ENCODE data around the gene LPP. TPM values are rescaled to one million over a fixed set of nuclear protein-coding genes. Genes with fewer than 3 reads are reported as not detected.

The LPP gene
- total RNA-seq, 1 donor from 2014 or later: 14.2 TPM

DNA sequence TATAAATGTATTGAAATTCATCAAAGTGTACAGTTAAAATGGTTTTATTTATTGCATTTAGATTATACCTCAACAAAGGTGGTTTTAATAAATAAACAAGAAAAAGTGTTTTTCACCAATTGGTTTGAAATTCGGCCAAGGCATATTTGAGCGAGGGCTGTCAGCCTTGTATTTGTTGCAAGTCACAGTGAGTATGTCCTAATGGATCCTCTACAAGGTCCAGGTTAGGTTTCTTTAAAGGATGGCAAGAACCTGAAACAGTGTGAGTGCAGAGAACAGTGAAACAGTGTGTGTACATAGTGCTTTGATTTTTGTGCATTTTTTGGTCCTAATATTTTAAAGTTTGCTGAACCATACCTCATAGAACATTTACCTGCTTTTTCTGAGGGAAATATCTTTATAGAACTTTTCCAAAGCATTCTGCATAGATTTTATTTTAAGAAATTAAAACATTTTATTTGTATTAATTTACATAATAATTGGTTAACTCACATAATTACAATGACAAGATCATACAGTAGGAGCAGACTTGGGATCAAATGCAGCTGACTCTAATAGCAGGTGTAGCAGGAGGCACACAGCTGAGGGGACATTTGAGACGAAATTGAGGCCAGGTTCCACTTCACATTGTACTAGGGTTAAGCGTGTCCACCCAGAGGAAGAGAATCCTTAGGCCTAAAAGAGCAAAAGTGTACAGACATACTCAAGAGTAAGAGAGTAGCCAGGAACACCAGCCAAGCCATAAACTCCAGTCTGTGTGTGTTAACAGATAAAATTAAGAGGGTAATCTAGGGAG, 589.0 kb downstream of the LPP start:
- DNase-seq (ENCODE audit: low read depth): no peak
- TF ChIP-seq, protein P1, sequence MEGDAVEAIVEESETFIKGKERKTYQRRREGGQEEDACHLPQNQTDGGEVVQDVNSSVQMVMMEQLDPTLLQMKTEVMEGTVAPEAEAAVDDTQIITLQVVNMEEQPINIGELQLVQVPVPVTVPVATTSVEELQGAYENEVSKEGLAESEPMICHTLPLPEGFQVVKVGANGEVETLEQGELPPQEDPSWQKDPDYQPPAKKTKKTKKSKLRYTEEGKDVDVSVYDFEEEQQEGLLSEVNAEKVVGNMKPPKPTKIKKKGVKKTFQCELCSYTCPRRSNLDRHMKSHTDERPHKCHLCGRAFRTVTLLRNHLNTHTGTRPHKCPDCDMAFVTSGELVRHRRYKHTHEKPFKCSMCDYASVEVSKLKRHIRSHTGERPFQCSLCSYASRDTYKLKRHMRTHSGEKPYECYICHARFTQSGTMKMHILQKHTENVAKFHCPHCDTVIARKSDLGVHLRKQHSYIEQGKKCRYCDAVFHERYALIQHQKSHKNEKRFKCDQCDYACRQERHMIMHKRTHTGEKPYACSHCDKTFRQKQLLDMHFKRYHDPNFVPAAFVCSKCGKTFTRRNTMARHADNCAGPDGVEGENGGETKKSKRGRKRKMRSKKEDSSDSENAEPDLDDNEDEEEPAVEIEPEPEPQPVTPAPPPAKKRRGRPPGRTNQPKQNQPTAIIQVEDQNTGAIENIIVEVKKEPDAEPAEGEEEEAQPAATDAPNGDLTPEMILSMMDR (IDR thresholded peaks at IDR 0.05; ENCODE audit: insufficient read depth, low read length, severe bottlenecking): no peak
- Histone ChIP-seq H3K36me3 (ENCODE audit: control insufficient read depth, insufficient read depth, low read length) (no peaks in the 10 kb centered on the region), H3K4me3 (ENCODE audit: low read depth, low read length) (no peak overlapping the region), H3K27me3 (ENCODE audit: control insufficient read depth, insufficient read depth, low read length) (no peaks in the 10 kb centered on the region)
- no peak for FAIRE-seq

DNA sequence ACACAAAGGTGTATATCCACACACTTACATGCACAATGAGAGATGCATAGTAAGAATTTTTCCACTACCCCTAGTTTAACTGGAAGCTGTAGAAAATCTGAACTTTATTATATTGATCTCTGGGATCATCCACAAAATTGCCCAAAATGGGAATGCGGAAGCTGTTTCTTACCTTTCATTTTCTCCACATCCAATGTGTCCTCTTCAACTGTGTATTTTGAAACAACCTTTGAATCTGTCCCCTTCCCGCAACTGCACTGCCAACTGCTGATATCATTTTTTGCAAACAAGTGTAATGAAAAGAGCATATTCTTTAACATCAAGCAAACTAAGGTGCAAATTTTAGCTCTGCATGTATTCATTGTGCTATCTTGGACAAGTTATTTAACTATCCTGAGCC, 590.2 kb downstream of the LPP start:
- Histone ChIP-seq H3K4me3 (ENCODE audit: low read depth, low read length) (no peak overlapping the region), H3K27me3 (ENCODE audit: control insufficient read depth, insufficient read depth, low read length) (no peaks in the 10 kb centered on the region), H3K36me3 (ENCODE audit: control insufficient read depth, insufficient read depth, low read length) (no peaks in the 10 kb centered on the region)
- FAIRE-seq (no peak), DNase-seq (ENCODE audit: low read depth) (no peak)
- TF ChIP-seq, protein P1 (IDR thresholded peaks at IDR 0.05; ENCODE audit: insufficient read depth, low read length, severe bottlenecking): no peak

DNA sequence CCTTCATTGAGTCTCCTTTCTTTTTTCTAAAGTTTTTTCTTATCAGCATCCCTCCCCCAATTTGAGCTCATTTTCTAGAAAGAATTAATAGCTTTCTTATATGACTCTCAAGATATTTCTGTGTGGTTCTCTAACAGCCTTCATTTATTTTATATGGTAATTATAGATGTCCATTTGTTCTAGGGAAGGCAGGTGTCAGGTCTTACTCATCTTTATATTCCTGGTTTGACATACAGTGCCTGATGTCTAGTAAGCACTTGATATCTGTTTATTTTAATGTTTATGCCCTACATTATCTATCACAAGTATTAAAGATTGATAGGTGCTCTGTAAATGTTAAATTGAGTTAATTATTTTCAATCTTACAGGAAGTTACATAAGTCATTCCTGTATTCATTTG, 591.1 kb downstream of the LPP start:
- TF ChIP-seq, protein P1 (IDR thresholded peaks at IDR 0.05; ENCODE audit: insufficient read depth, low read length, severe bottlenecking): no peak
- Histone ChIP-seq H3K36me3 (ENCODE audit: control insufficient read depth, insufficient read depth, low read length) (no peaks in the 10 kb centered on the region), H3K27me3 (ENCODE audit: control insufficient read depth, insufficient read depth, low read length) (no peaks in the 10 kb centered on the region), H3K4me3 (ENCODE audit: low read depth, low read length) (no peak overlapping the region)
- DNase-seq (ENCODE audit: low read depth) (no peak), FAIRE-seq (no peak)

DNA sequence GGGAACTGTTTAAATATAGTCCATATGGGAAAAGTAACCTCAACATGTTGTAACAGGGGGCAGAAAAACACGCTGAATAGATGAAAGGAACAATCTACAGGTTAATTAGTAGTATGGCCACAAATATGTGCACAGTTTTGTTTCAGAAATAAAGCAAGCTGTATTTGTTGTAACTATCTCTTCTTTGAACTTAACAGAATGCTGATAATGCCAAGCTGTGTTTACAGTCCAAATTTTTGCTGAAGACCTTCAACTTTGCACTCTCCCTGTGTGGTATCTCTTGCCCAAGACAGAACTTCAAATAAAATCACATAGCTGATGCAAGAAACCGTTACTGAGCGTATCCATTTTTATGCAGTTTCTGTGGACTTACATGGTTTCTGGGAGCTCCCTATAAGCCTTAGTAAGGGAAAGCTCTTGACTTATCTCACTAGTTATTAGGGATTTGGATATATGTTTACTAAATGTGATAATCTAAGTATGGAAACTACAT, 592.4 kb downstream of the LPP start:
- H3K4me3 ChIP-seq (ENCODE audit: low read depth, low read length): no peak overlapping the region
- no peaks in the 10 kb centered on the region for H3K36me3 ChIP-seq (ENCODE audit: control insufficient read depth, insufficient read depth, low read length)
- no peak for DNase-seq (ENCODE audit: low read depth)
- H3K27me3 ChIP-seq (ENCODE audit: control insufficient read depth, insufficient read depth, low read length): no peaks in the 10 kb centered on the region
- FAIRE-seq: no peak
- TF ChIP-seq, protein P1 (IDR thresholded peaks at IDR 0.05; ENCODE audit: insufficient read depth, low read length, severe bottlenecking): no peak

DNA sequence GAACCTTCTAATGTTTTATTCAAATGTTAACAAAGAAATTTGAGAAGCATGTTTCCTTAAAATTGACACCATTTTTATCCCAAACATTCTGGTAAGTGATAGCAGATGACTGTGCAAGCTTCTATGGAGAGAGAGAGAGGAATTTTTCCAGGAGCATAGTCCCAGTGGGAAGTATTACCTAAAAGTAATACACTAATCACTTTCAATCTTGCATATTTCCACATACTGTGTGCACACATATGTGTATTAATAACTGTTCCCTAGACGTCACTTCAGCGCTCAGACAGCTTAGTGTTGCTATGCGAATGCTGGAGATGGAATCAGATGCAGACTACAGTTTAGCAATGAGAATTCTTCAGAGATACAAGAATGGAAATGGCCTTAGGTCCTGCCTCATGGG, 593.5 kb downstream of the LPP start:
- no peak overlapping the region for H3K4me3 ChIP-seq (ENCODE audit: low read depth, low read length)
- no peak for FAIRE-seq
- H3K36me3 ChIP-seq (ENCODE audit: control insufficient read depth, insufficient read depth, low read length): no peaks in the 10 kb centered on the region
- TF ChIP-seq, protein P1 (IDR thresholded peaks at IDR 0.05; ENCODE audit: insufficient read depth, low read length, severe bottlenecking): no peak
- H3K27me3 ChIP-seq (ENCODE audit: control insufficient read depth, insufficient read depth, low read length): no peaks in the 10 kb centered on the region
- DNase-seq (ENCODE audit: low read depth): no peak
